MM.1S (cell line): ENCODE measurements around the gene CHST7.

ENCODE experiments used
- DNase-seq: peaks from one replicate; pipeline ENCODE4 v3.0.0-alpha.2; 2015
- H2AFZ ChIP-seq: fragments of 300-600 bp; sonication (generic); 2 replicates; pipeline ENCODE4 v1.6.0; 2016; ENCODE audit warnings: antibody characterized with exemption, low read length
- H3F3A ChIP-seq: fragments of 300-600 bp; sonication (generic); 2 replicates; pipeline ENCODE4 v1.6.1; 2016; ENCODE audit warnings: mild to moderate bottlenecking, antibody characterized with exemption, low read length, moderate library complexity, mixed read lengths; ENCODE audit not compliant: insufficient read depth
- H3K27ac ChIP-seq: fragments of 300-600 bp; sonication (generic); 2 replicates; pipeline ENCODE4 v1.5.1; 2016; ENCODE audit warnings: mild to moderate bottlenecking, low read length
- H3K27me3 ChIP-seq: fragments of 300-600 bp; sonication (generic); replicated peaks from 2 replicates; pipeline ENCODE4 v1.6.0; 2016; ENCODE audit warnings: low read length; ENCODE audit not compliant: insufficient read depth
- H3K36me3 ChIP-seq: fragments of 300-600 bp; sonication (generic); replicated peaks from 2 replicates; pipeline ENCODE4 v1.6.1; 2016; ENCODE audit warnings: mild to moderate bottlenecking, low read length, mixed read lengths; ENCODE audit not compliant: insufficient read depth
- H3K4me1 ChIP-seq: fragments of 300-600 bp; sonication (generic); 2 replicates; pipeline ENCODE4 v1.6.1; 2016; ENCODE audit warnings: low read length, mixed read lengths
- H3K4me2 ChIP-seq: fragments of 300-600 bp; sonication (generic); 2 replicates; pipeline ENCODE4 v1.6.0; 2016; ENCODE audit warnings: low read depth, low read length
- H3K4me3 ChIP-seq: fragments of 300-600 bp; sonication (generic); 2 replicates; pipeline ENCODE4 v1.5.1; 2016; ENCODE audit warnings: low read length, mixed read lengths
- H3K79me2 ChIP-seq: fragments of 300-600 bp; sonication (generic); 2 replicates; pipeline ENCODE4 v1.6.1; 2016; ENCODE audit warnings: mixed run types, low read length, mixed read lengths
- H3K9ac ChIP-seq: fragments of 300-600 bp; sonication (generic); 2 replicates; pipeline ENCODE4 v1.6.1; 2016; ENCODE audit warnings: low read length, mixed read lengths
- H3K9me2 ChIP-seq: fragments of 300-600 bp; sonication (generic); replicated peaks from 2 replicates; pipeline ENCODE4 v1.6.1; 2016; ENCODE audit warnings: mild to moderate bottlenecking, low read length, mixed read lengths; ENCODE audit not compliant: insufficient read depth
- H3K9me3 ChIP-seq: fragments of 300-600 bp; sonication (generic); replicated peaks from 2 replicates; pipeline ENCODE4 v1.6.1; 2016; ENCODE audit warnings: mild to moderate bottlenecking, low read length, mixed read lengths; ENCODE audit not compliant: insufficient read depth
- H4K20me1 ChIP-seq: fragments of 300-600 bp; sonication (generic); 2 replicates; pipeline ENCODE4 v1.6.1; 2016; ENCODE audit warnings: mild to moderate bottlenecking, low read length, moderate library complexity, mixed read lengths; ENCODE audit not compliant: insufficient read depth
- CTCF ChIP-seq: fragments of 300-600 bp; sonication (generic); IDR thresholded peaks from 2 replicates; pipeline ENCODE4 v1.5.1; 2016; ENCODE audit warnings: antibody characterized with exemption, low read length, mixed read lengths
- EZH2 ChIP-seq: fragments of 300-600 bp; sonication (generic); optimal IDR thresholded peaks from 2 replicates; pipeline ENCODE3; 2017; ENCODE audit warnings: low read depth, mild to moderate bottlenecking, antibody characterized with exemption, low read length, mixed read lengths
- EZH2phosphoT487 ChIP-seq: fragments of 300-600 bp; sonication (generic); IDR thresholded peaks from 2 replicates; pipeline ENCODE4 v1.6.1; 2018; ENCODE audit warnings: antibody characterized with exemption, low read length

CHST7 gene

GRCh38 chrX:46547857-46548256 lies 25.7 kb upstream of the CHST7 start:
- Histone ChIP-seq H3F3A (no peaks in the 10 kb centered on the region), H3K36me3 (no peaks in the 10 kb centered on the region), H3K4me1 (peaks cover 9% of the 10 kb centered on the region; the same call in 1 of the 2 replicates), H3K4me3 (no peak overlapping the region), H3K4me2 (no peak overlapping the region), H3K27ac (no peak overlapping the region), H4K20me1 (no peaks in the 10 kb centered on the region), H3K9me3 (no peaks in the 10 kb centered on the region), H3K79me2 (peaks cover 42% of the 10 kb centered on the region), H3K27me3 (no peaks in the 10 kb centered on the region), H2AFZ (no peak overlapping the region), H3K9me2 (no peaks in the 10 kb centered on the region), H3K9ac (no peak overlapping the region)
- DNase-seq = no peak
- no peak for TF ChIP-seq EZH2phosphoT487
- no peak for TF ChIP-seq CTCF
- no peak for TF ChIP-seq EZH2

DNA sequence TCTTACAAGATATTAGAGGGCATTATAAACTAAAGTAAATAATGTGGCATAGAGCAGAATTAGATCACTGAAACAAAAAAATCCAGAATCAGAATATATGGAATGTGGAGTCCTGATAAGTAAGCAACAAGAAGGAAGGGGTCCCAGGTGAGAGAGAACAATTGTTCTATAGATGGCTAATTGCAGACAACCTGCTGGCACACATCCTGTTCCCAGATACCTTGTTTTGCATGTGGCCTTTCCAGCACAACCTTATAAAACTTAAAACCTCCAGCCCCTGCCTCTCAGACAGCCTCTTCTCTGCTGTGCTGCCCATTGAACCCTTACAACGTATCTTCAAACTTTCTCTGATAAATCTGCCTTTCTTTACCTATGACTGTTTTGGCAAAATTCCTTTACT lies 23.7 kb upstream of the CHST7 start:
- Histone ChIP-seq H2AFZ (no peak overlapping the region), H3K36me3 (no peaks in the 10 kb centered on the region), H3K27me3 (no peaks in the 10 kb centered on the region), H3K79me2 (peaks cover 38% of the 10 kb centered on the region), H3F3A (no peaks in the 10 kb centered on the region), H3K9me2 (no peaks in the 10 kb centered on the region), H3K27ac (no peak overlapping the region), H3K4me2 (no peak overlapping the region), H3K9ac (no peak overlapping the region), H3K9me3 (no peaks in the 10 kb centered on the region), H4K20me1 (no peaks in the 10 kb centered on the region), H3K4me1 (peaks cover 9% of the 10 kb centered on the region; the same call in 1 of the 2 replicates), H3K4me3 (no peak overlapping the region)
- DNase-seq = no peak
- TF ChIP-seq EZH2phosphoT487 = no peak
- TF ChIP-seq EZH2 = no peak
- TF ChIP-seq CTCF = no peak

DNA sequence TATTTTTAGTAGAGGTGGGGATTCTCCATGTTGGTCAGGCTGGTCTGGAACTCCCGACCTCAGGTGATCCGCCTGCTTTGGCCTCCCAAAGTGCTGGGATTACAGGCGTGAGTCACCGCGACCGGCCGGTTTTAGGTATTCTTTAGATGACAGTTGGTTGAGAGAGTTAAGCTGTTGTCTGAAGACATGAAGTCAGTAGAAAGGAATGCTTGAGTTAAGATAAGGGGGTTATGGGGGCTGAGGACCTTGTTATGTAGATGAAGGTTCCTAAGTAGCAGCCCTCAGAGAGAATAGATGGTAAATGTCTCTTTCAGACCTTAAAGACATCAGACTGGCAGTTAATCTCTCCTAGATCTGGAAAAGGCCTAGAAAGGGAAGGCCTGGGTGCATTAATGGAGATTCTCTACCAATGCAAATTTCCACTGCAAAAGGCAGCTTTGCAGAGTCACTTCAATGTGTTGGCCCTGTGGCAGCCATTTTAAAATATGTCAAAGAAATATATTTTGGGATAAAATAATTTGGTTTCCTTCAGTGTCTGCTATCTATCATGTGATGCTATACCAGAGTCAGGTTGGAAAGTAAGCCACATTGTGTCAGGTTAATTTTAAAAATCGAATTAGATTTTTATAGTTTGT lies 22.0 kb upstream of the CHST7 start:
- Histone ChIP-seq H3K36me3 (no peaks in the 10 kb centered on the region), H3K9me2 (no peaks in the 10 kb centered on the region), H3K27ac (no peak overlapping the region), H3K4me2 (no peak overlapping the region), H3K4me1 (peaks cover 5% of the 10 kb centered on the region; the same call in 1 of the 2 replicates), H2AFZ (no peak overlapping the region), H3K9ac (no peak overlapping the region), H4K20me1 (no peaks in the 10 kb centered on the region), H3K79me2 (peaks cover 21% of the 10 kb centered on the region), H3F3A (no peaks in the 10 kb centered on the region), H3K9me3 (no peaks in the 10 kb centered on the region), H3K27me3 (no peaks in the 10 kb centered on the region), H3K4me3 (no peak overlapping the region)
- no peak for TF ChIP-seq CTCF
- no peak for TF ChIP-seq EZH2phosphoT487
- TF ChIP-seq EZH2 = no peak
- DNase-seq = no peak
